Measurements from ENCODE around the gene BSG. TPM values are rescaled to one million over a fixed set of nuclear protein-coding genes. Genes with fewer than 3 reads are reported as not detected.

BSG gene
- total and polyA plus RNA-seq, 9 of the 15 experiments (the other 6 are each of a cell fraction or from before 2014, with no cell fraction given) = 4.6 to 495 (median 187) TPM

- TF ChIP-seq POU5F1 (IDR thresholded peaks at IDR 0.05; ENCODE audit: borderline replicate concordance, low read depth, low read length, partially characterized antibody) (no peak), PHTF2 (CRISPR knock-in tag; IDR thresholded peaks at IDR 0.05) (no peak), FOXP4 (CRISPR knock-in tag; IDR thresholded peaks at IDR 0.05; ENCODE audit: borderline replicate concordance) (0 out of 2 replicates have a peak, but pooled peaks have one; percentile 48), SUPT5H (IDR thresholded peaks at IDR 0.05) (no peak), HMBOX1 (IDR thresholded peaks at IDR 0.05) (no peak), ILK (tag; IDR thresholded peaks at IDR 0.05; ENCODE audit: borderline replicate concordance, low read depth) (no peak), NCOR1 (IDR thresholded peaks at IDR 0.05) (0 out of 2 replicates have a peak, but pooled peaks have one; percentile 3), ETS2 (tag; IDR thresholded peaks at IDR 0.05; ENCODE audit: borderline replicate concordance, poor library complexity, severe bottlenecking) (no peak), THRAP3 (IDR thresholded peaks at IDR 0.05; ENCODE audit: borderline replicate concordance) (no peak), CREB3 (tag; conservative IDR thresholded peaks at IDR 0.05; ENCODE audit: low read depth) (no peak), RBFOX2 (IDR thresholded peaks at IDR 0.05; ENCODE audit: low read depth, low read length) (peak; percentile 83), U2AF2 (optimal IDR thresholded peaks at IDR 0.05; ENCODE audit: low read depth, low read length) (no peak), TOE1 (IDR thresholded peaks at IDR 0.05; ENCODE audit: borderline replicate concordance) (no peak), TOE1 (CRISPR knock-in tag; IDR thresholded peaks at IDR 0.05; ENCODE audit: borderline replicate concordance, low read depth) (no peak), STAT6 (CRISPR knock-in tag; IDR thresholded peaks at IDR 0.05) (no peak), ZNF436 (CRISPR knock-in tag; IDR thresholded peaks at IDR 0.05) (no peak), ZEB2 (IDR thresholded peaks at IDR 0.05) (no peak), HDGF (IDR thresholded peaks at IDR 0.05) (no peak), JUN (IDR thresholded peaks at IDR 0.05; ENCODE audit: borderline replicate concordance, low read depth, low read length) (no peak), JUN (CRISPR knock-in tag; IDR thresholded peaks at IDR 0.05; ENCODE audit: borderline replicate concordance) (no peak), ADNP (tag; IDR thresholded peaks at IDR 0.05) (no peak)
Measured at GRCh38 chr19:572743-573518, 535 bp downstream of the BSG start (continued).
